HEK293T (cell line): ENCODE measurements around the gene TM4SF20.

Experiments used
- FOXM1 ChIP-seq: fragments of 450-650 bp; IDR thresholded peaks from 2 replicates; pipeline ENCODE4 v1.6.1; 2017; ENCODE audit warnings: mild to moderate bottlenecking, borderline replicate concordance
- L3MBTL2 ChIP-seq: fragments of 450-650 bp; conservative IDR thresholded peaks from 2 replicates; pipeline ENCODE4 v1.6.1; 2016; ENCODE audit warnings: mild to moderate bottlenecking
- NFRKB ChIP-seq: fragments of 450-650 bp; IDR thresholded peaks from 2 replicates; pipeline ENCODE4 v1.6.1; 2016; ENCODE audit warnings: mild to moderate bottlenecking, moderate library complexity

DNA sequence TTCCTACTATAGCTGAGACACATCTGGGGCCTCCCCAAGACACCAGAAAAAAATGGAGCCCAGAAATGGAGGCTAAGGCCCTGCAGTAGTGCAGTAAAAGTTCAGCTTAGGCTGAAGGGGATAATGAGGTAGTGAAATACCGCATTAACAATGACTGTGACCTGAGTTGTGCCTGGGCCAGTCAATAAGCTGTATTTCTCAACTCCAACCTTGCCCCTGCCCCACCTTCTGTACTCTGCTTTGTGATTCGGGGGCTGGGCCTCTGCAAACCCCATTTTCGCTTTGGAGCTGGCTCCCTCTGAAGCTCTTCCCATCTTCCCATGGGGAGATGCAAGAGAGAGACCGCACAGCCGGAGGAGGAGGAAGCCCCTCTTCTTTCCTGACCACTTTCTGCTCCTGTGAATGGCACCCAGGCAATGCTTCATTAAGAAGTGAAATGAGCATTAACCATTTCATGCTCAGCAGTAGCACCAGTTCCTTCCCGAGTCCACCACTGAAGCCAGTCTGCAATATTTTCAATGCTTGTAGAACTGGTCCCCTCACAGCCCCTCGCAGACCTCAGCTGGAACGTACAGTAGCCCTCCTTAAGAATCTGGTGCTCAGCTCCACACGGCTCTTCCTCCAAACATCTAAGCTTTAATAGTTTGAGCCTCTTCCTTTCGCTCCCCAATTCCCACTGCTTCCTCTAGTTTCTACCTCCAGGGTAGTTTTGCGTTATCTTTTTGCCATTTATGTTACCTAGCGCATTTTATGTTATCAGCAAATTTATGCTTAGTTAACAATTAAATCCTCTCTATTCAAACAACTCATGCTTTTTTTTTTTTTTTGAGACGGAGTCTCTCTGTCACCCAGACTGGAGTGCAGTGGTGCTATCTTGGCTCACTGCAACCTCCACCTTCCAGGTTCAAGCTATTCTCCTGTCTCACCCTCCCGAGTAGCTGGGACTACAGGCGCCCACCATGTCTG, 41.3 kb upstream of the TM4SF20 start:
- TF ChIP-seq L3MBTL2 (no peak), NFRKB (no peak), FOXM1 (no peak)
